Measurements from ENCODE around the gene TCOF1. TPM values are rescaled to one million over a fixed set of nuclear protein-coding genes. Genes with fewer than 3 reads are reported as not detected.

The TCOF1 gene
- total RNA-seq, 1 experiment from 2014 or later = 75.3 TPM

DNA sequence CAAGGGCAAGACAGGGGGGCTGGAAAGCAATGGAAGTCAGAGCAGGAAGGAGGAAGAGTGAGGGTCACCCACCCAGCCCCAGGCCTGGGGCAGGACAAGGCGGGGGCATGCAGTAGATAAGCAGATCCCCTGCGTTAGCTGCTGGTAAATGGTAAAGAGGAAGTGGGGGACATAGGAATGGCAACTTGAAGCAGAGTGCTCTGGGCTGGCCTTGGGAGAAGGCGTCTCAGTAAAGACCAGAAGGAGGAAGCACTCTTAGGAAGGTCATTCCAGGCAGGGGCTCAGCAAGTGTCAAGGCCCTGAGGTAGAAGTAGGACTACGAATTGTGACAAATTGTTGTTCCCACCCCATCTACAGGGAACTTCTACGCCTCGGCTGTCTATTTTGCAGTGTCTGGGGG is 15.1 kb downstream of the TCOF1 start:
- POLR2A ChIA-PET (ENCODE audit: unreplicated experiment) = no interaction called here

DNA sequence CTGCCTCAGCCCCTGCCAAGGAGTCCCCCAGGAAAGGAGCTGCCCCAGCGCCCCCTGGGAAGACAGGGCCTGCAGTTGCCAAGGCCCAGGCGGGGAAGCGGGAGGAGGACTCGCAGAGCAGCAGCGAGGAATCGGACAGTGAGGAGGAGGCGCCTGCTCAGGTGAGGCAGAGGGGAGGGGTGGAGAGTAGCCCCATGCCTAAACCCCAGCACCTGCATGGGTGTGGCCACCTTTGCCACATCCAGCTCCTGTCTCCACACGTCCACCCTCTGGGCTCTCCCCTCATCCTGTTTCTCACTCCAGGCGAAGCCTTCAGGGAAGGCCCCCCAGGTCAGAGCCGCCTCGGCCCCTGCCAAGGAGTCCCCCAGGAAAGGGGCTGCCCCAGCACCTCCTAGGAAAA is 17.2 kb downstream of the TCOF1 start:
- no peaks in the 10 kb centered on the region for H3K4me1 ChIP-seq (replicated peaks; ENCODE audit: insufficient read depth)
- H3K9me3 ChIP-seq (ENCODE audit: insufficient read depth, low read depth) = no peaks in the 10 kb centered on the region
- no peak for DNase-seq
- intact Hi-C loops (cut with micrococcal nuclease; ENCODE audit: unreplicated experiment) = no loop called here
- no peaks in the 10 kb centered on the region for H3K27me3 ChIP-seq (ENCODE audit: insufficient read depth, low read depth)
- no peak overlapping the region for H3K4me3 ChIP-seq
- no peaks in the 10 kb centered on the region for H4K20me1 ChIP-seq (ENCODE audit: insufficient read depth)
- no peaks in the 10 kb centered on the region for H3K9me2 ChIP-seq (ENCODE audit: insufficient read depth)
- H3F3A ChIP-seq (ENCODE audit: insufficient read depth, low read depth) = no peaks in the 10 kb centered on the region
- H3K79me2 ChIP-seq (ENCODE audit: low read depth) = no peaks in the 10 kb centered on the region
- POLR2A ChIA-PET (ENCODE audit: unreplicated experiment) = no interaction called here
- no peak overlapping the region for H3K27ac ChIP-seq
- BruUV-seq (replicated peaks) = TSS peak; percentile 4
- no peak overlapping the region for H2AFZ ChIP-seq
- CTCF ChIA-PET = no interaction called here
- no peaks in the 10 kb centered on the region; the same call in 1 of the 2 replicates for H3K36me3 ChIP-seq (ENCODE audit: low read depth)
- no peak for TF ChIP-seq EZH2 (IDR thresholded peaks at IDR 0.05; ENCODE audit: low read depth)
- TF ChIP-seq, protein P1, sequence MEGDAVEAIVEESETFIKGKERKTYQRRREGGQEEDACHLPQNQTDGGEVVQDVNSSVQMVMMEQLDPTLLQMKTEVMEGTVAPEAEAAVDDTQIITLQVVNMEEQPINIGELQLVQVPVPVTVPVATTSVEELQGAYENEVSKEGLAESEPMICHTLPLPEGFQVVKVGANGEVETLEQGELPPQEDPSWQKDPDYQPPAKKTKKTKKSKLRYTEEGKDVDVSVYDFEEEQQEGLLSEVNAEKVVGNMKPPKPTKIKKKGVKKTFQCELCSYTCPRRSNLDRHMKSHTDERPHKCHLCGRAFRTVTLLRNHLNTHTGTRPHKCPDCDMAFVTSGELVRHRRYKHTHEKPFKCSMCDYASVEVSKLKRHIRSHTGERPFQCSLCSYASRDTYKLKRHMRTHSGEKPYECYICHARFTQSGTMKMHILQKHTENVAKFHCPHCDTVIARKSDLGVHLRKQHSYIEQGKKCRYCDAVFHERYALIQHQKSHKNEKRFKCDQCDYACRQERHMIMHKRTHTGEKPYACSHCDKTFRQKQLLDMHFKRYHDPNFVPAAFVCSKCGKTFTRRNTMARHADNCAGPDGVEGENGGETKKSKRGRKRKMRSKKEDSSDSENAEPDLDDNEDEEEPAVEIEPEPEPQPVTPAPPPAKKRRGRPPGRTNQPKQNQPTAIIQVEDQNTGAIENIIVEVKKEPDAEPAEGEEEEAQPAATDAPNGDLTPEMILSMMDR (conservative IDR thresholded peaks at IDR 0.05) = no peak
- no peak overlapping the region for H3K4me2 ChIP-seq

More for the DNA sequence above, 15.1 kb downstream of the TCOF1 start:
- Histone ChIP-seq H3F3A (ENCODE audit: insufficient read depth, low read depth) (no peaks in the 10 kb centered on the region), H3K27me3 (ENCODE audit: insufficient read depth, low read depth) (no peaks in the 10 kb centered on the region), H3K36me3 (ENCODE audit: low read depth) (peaks cover 2% of the 10 kb centered on the region; the same call in 1 of the 2 replicates), H3K4me2 (no peak overlapping the region), H3K4me3 (no peak overlapping the region), H2AFZ (no peak overlapping the region), H3K9me2 (ENCODE audit: insufficient read depth) (no peaks in the 10 kb centered on the region), H3K79me2 (ENCODE audit: low read depth) (no peaks in the 10 kb centered on the region), H3K9me3 (ENCODE audit: insufficient read depth, low read depth) (no peaks in the 10 kb centered on the region), H3K27ac (no peak overlapping the region), H3K4me1 (replicated peaks; ENCODE audit: insufficient read depth) (no peaks in the 10 kb centered on the region), H4K20me1 (ENCODE audit: insufficient read depth) (no peaks in the 10 kb centered on the region)
- TF ChIP-seq, protein P1 (conservative IDR thresholded peaks at IDR 0.05) = no peak
- no peak for TF ChIP-seq EZH2 (IDR thresholded peaks at IDR 0.05; ENCODE audit: low read depth)
- intact Hi-C loops (cut with micrococcal nuclease; ENCODE audit: unreplicated experiment) = no loop called here
- BruUV-seq (replicated peaks) = no TSS peak
- DNase-seq = no peak
- CTCF ChIA-PET = interaction anchor here (0.6 kb wide), 1 partner anchor 64 kb away, joined by 3 read pairs; no protein-coding TSS in a partner anchor

GRCh38 chr5:150376799-150377771 is 19.6 kb downstream of the TCOF1 start:
- CTCF ChIA-PET = no interaction called here
- Histone ChIP-seq H4K20me1 (ENCODE audit: insufficient read depth) (no peaks in the 10 kb centered on the region), H3K4me1 (replicated peaks; ENCODE audit: insufficient read depth) (no peaks in the 10 kb centered on the region), H3K79me2 (ENCODE audit: low read depth) (no peaks in the 10 kb centered on the region), H3K27me3 (ENCODE audit: insufficient read depth, low read depth) (no peaks in the 10 kb centered on the region), H3F3A (ENCODE audit: insufficient read depth, low read depth) (no peaks in the 10 kb centered on the region), H3K9me2 (ENCODE audit: insufficient read depth) (no peaks in the 10 kb centered on the region), H3K9me3 (ENCODE audit: insufficient read depth, low read depth) (no peaks in the 10 kb centered on the region), H3K27ac (no peak overlapping the region), H3K4me3 (no peak overlapping the region), H3K36me3 (ENCODE audit: low read depth) (no peaks in the 10 kb centered on the region; the same call in 1 of the 2 replicates), H2AFZ (no peak overlapping the region), H3K4me2 (no peak overlapping the region)
- POLR2A ChIA-PET (ENCODE audit: unreplicated experiment) = no interaction called here
- TF ChIP-seq, protein P1 (conservative IDR thresholded peaks at IDR 0.05) = no peak
- TF ChIP-seq EZH2 (IDR thresholded peaks at IDR 0.05; ENCODE audit: low read depth) = no peak
- intact Hi-C loops (cut with micrococcal nuclease; ENCODE audit: unreplicated experiment) = no loop called here
- DNase-seq = no peak
- no TSS peak for BruUV-seq (replicated peaks)

Measured in PC-9 (cell line).